Liver (tissue), 3 donors: ENCODE measurements around the gene TNFRSF17.

ENCODE experiments used
- ATF3 ChIP-seq: IDR thresholded peaks from 2 replicates; pipeline ENCODE4 v1.6.1; 2016; ENCODE audit warnings: antibody characterized with exemption
- EGR1 ChIP-seq, 2 donors: IDR thresholded peaks; 2 replicates each; pipeline ENCODE4 v1.6.1; 2016 to 2018; ENCODE audit warnings: antibody characterized with exemption in 2 of 2, low read depth in 2 of 2
- GABPA ChIP-seq, 2 donors: IDR thresholded peaks in 1 of 2; conservative IDR thresholded peaks in 1 of 2; 2 replicates each; pipeline ENCODE4 v1.6.1; 2016; ENCODE audit warnings: antibody characterized with exemption in 2 of 2, mild to moderate bottlenecking in 1 of 2, moderate library complexity in 1 of 2
- HNF4A ChIP-seq, 2 donors: conservative IDR thresholded peaks; 2 replicates each; pipeline ENCODE4 v1.6.1; 2016; ENCODE audit warnings: antibody characterized with exemption in 2 of 2, mild to moderate bottlenecking in 2 of 2
- RAD21 ChIP-seq, 2 donors: IDR thresholded peaks; 2 replicates each; pipeline ENCODE4 v1.6.1; 2016; ENCODE audit warnings: antibody characterized with exemption in 2 of 2, mild to moderate bottlenecking in 2 of 2
- REST ChIP-seq: IDR thresholded peaks from 2 replicates; pipeline ENCODE4 v1.6.1; 2016; ENCODE audit warnings: antibody characterized with exemption, mild to moderate bottlenecking
- SP1 ChIP-seq: IDR thresholded peaks from 2 replicates; pipeline ENCODE4 v1.6.1; 2018; ENCODE audit warnings: antibody characterized with exemption, mild to moderate bottlenecking
- TAF1 ChIP-seq: conservative IDR thresholded peaks from 2 replicates; pipeline ENCODE4 v1.6.1; 2016; ENCODE audit warnings: antibody characterized with exemption, mild to moderate bottlenecking
- YY1 ChIP-seq: IDR thresholded peaks from 2 replicates; pipeline ENCODE4 v1.6.1; 2016; ENCODE audit warnings: antibody characterized with exemption, mild to moderate bottlenecking
- ZBTB33 ChIP-seq: IDR thresholded peaks from 2 replicates; pipeline ENCODE4 v1.6.1; 2016; ENCODE audit warnings: antibody characterized with exemption
- TF ChIP-seq, protein P1 (sequence below): fragments of 150-350 bp; IDR thresholded peaks from 2 replicates; pipeline ENCODE4 v1.5.1; 2017; ENCODE audit warnings: improper control_type of control experiment, low read depth, low read length; ENCODE audit not compliant: missing input control
- TF ChIP-seq, protein P2 (sequence below): IDR thresholded peaks from 2 replicates; pipeline ENCODE4 v1.6.1; 2016; ENCODE audit warnings: antibody characterized with exemption
- donor health status: healthy.
- donor health status: healthy.

DNA sequence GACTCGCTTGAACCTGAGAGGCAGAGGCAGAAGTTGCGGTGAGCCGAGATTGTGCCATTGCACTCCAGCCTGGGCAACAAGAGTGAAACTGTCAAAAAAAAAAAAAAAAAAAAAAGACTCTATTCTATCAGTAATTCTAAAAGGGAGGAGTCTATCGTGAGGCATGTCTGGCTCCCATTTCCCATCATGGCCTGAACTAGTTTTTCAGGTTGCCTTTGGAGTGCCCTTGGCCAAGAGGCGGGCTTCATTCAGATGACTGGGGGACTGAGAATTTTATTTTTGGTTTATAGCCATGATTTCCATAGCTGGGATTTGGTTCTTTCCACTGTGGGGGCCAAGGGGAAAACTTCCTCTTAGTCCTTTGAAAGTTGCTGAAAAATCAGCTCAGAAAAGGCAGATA is 8.1 kb downstream of the TNFRSF17 start:
- TF ChIP-seq, protein P1, sequence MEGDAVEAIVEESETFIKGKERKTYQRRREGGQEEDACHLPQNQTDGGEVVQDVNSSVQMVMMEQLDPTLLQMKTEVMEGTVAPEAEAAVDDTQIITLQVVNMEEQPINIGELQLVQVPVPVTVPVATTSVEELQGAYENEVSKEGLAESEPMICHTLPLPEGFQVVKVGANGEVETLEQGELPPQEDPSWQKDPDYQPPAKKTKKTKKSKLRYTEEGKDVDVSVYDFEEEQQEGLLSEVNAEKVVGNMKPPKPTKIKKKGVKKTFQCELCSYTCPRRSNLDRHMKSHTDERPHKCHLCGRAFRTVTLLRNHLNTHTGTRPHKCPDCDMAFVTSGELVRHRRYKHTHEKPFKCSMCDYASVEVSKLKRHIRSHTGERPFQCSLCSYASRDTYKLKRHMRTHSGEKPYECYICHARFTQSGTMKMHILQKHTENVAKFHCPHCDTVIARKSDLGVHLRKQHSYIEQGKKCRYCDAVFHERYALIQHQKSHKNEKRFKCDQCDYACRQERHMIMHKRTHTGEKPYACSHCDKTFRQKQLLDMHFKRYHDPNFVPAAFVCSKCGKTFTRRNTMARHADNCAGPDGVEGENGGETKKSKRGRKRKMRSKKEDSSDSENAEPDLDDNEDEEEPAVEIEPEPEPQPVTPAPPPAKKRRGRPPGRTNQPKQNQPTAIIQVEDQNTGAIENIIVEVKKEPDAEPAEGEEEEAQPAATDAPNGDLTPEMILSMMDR = no peak
- TF ChIP-seq YY1 (no peak), TAF1 (no peak), RAD21 (IDR thresholded peaks at IDR 0.05) (no peak), SP1 (no peak), ZBTB33 (no peak), HNF4A (conservative IDR thresholded peaks at IDR 0.05) (no peak), REST (no peak), ATF3 (no peak), EGR1 (IDR thresholded peaks at IDR 0.05; ENCODE audit: low read depth in 2 of 2) (no peak), GABPA (IDR thresholded peaks at IDR 0.05 in 1 of 2, conservative IDR thresholded peaks at IDR 0.05 in 1 of 2) (no peak)
- TF ChIP-seq, protein P2, sequence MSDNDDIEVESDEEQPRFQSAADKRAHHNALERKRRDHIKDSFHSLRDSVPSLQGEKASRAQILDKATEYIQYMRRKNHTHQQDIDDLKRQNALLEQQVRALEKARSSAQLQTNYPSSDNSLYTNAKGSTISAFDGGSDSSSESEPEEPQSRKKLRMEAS = no peak
